ENCODE measurements around the gene RAPGEF1.

The RAPGEF1 gene

DNA sequence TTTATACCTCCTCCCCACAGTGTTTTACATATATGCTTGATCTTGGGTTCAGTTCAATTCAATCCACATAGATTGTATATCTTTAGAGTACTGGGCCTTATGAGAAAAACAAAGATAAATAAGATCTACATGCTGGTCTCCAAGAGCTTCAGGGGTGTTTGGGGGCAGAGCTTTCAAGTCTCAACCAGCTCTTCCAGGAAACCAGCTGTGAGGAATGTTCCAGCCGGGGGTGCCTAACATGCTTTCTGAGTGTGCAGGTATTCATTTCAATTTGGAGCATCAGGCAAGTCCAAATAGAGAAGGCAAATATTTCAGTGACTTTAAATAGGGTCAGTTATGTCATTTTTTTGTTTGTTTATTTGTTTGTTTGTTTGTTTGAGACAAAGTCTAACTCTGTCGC, 5.7 kb upstream of the RAPGEF1 start:
- no peak for DNase-seq

DNA sequence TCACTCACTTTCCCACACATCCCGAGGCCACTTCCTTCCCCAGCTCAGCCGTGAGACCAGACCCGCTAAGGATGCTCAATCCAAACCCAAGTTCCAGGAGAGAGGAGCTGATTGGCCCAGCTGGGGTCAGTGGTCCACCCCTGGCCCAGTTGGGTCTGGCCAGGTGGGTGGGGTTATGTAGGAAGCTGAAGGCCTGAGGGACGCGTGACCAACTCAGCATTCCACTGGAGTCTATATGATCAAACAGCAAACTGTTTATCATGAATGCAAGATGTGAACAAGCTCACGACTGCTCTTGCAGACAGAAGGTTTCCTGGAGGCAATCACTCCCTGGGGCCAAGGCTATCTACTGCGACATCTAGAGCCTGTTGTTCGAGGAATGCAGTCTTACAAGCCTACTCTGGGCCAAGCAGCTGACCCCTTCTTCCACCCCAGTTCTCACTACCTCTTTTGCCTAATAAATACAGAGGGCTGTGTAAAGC, 4.9 kb upstream of the RAPGEF1 start:
- no peak for DNase-seq

GRCh38 chr9:131744171-131744719, 4.4 kb upstream of the RAPGEF1 start:
- DNase-seq, result peak; percentile 34

DNA sequence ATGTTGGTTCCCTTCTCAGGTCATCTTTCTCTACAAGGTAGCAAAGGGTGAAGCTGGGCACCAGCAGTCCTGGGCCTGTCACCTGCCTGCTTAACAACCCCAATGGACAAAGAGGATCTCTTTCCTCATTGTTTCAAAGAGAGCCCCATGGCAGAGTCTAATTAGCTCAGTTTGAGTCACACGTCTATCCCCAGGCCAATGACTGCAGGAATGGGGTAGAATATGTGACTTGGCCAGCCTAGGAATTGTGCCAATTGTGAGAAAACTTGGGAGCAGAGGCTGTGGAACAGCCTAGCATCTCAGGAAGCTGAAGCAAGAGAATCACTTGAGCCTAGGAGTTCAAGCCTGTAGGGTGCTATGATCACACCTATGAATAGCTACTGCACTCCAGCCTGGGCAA, 3.6 kb upstream of the RAPGEF1 start:
- DNase-seq, result no peak

DNA sequence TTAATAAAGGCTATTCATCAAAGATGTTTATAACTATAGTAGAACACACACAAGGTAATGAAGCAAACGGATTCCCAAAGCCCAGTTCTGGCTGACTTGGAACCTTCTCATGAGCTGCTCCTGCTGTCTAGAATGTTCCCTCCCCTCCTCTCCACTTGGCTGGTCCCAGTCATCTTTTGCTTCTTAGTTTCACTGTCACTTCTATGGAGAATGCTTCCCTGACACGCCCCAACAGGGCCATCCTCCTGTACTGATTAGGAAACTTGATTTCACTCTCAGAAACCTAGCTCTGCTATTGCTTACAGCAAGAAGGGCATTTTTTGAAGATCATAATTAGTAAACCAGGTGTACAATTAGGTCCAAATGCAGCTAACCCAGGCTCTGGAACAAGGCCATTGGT, 3.2 kb upstream of the RAPGEF1 start:
- no peak for DNase-seq

- DNase-seq, result no peak
These were observed 1.0 kb upstream of the RAPGEF1 start for GRCh38 chr9:131740898-131741297.

GRCh38 chr9:131739133-131739958, 530 bp downstream of the RAPGEF1 start:
- DNase-seq, result peak; percentile 63

DNA sequence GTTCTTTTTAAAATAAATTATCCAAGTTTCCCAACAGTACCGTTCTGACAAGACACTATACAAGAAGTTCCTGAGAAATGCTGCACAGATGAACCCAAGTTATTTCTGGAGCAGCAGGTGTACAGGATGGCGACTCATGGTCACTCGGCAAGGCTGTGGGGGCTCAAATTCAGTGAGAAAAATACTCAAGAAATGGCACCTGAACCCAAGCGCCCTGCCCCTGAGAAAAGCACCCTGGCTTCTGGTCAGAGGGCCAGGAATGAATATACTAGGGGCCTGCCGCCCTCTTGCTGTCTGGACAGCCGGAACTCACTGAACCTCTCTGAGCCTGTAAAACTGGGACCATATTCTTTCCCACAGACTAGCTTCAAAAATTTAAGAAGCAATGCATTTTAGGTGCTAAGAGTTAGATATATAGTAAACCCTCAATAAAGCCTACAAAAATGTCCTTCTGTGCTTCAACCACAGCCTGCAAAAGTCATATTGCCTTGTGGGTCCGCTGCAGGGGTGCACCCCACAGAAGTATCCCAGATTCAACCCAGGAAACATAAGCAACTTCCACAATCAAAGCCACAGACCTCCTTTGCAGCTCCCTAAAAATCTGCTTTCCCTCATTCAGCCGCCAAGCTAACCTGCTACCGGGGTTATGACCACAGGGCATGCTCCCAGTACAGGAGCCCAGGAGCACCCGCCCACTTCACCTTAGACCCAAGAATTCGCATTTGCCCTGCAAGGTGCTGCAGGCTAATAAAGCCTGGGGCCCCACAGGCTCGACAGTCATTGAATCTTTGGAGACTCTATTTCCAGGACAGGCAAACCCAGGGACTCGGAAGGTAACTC, 1.4 kb downstream of the RAPGEF1 start:
- no peak for DNase-seq

GRCh38 chr9:131737426-131737825, 2.5 kb downstream of the RAPGEF1 start:
- DNase-seq, result no peak

GRCh38 chr9:131736431-131736830, 3.4 kb downstream of the RAPGEF1 start:
- DNase-seq, result no peak

- DNase-seq, result no peak
These were observed 4.4 kb downstream of the RAPGEF1 start for GRCh38 chr9:131735238-131736128.

GRCh38 chr9:131734781-131735180, 5.1 kb downstream of the RAPGEF1 start:
- DNase-seq, result no peak

- DNase-seq, result no peak
These were observed 5.7 kb downstream of the RAPGEF1 start for GRCh38 chr9:131734165-131734610.

DNA sequence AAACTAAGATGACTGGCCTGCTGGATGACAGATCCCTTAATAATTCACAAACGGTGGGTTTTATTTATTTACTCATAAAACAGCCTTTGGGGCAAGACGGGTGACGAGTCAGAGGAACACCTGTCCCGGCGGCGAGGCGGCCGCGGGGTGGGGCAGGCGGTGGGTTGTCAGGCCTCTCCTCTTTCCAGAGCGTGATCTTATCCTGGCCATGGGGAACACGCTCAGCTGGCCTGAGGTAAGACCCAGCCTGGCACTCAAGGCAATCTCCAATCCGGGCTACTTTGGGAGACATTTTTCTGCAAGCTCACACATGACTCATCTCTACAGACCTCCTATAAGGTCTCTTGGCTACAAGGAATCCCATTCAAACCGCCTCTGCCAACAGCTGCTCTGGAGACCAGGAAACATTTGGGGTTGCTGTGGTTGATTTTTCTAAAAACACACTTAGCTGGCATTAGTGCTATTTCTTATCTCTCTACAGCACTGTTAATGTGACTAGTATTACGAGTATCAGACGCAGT, 6.3 kb downstream of the RAPGEF1 start:
- peak; percentile 66 for DNase-seq

- DNase-seq, result no peak
These were observed 7.1 kb downstream of the RAPGEF1 start for GRCh38 chr9:131732636-131733289.

- DNase-seq, result no peak
These were observed 7.8 kb downstream of the RAPGEF1 start for GRCh38 chr9:131732061-131732526.

GRCh38 chr9:131731644-131732043, 8.2 kb downstream of the RAPGEF1 start:
- no peak for DNase-seq

DNA sequence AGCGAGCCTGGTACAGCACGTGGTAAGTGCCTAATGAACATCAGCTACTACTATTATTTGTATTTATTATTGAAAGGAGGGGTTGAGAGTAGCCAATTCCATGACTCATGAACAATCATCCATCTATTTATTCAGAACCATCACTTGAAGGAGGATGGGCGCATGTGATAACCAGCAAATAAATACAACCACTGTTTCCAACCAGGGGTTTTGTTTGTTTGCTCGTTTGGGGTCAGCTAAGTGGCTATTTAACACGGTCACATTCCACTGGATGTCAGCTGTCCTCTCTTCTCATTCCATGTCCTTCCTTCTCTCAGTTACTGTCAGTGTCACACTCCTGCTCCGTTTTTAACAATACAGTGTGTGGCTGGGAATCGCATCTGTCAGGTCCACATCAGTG, 8.6 kb downstream of the RAPGEF1 start:
- no peak for DNase-seq

DNA sequence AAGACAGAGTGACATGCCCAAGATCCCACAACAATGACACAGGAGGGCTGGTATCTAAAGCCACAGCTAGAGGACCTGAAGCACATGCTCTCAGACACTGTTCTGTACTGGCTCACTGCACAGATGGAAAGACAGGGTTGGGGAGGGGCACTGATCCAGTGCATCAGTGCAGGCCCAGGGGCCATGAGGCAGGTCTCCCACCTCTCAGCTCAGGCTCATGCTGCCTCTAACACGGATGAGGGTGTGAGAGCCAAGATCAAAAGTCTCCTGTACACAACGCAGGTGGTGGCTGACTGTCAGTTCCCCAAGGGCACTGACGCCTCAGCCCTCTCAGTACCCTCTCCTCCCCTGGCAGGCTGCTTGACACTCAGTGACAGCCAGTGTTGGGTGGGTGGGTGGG, 10.9 kb downstream of the RAPGEF1 start:
- DNase-seq, result no peak

DNA sequence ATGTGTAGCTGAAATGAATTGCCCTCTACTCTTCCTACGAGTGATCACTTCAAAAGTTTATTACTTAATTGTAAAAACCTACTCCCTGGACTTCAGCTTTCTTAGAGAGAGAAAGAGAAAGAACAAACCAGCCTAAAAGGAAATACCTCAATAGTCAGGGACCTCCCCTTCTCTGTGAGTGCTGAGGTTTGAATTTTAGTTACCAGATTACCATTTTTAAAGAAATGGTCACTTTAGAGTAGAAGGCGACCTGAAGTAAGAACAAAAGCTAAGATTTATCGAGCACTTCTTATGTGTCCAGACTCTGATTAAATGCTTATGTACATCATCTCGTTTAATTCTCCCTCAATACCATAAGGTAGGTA, 11.3 kb downstream of the RAPGEF1 start:
- no peak for DNase-seq

- DNase-seq, result no peak
These were observed 11.9 kb downstream of the RAPGEF1 start for GRCh38 chr9:131727795-131728545.
